Measurements from ENCODE around the gene TMEM238L. TPM values are rescaled to one million over a fixed set of nuclear protein-coding genes. Genes with fewer than 3 reads are reported as not detected.
A peak's percentile ranks its signal among the peaks of the same experiment; 100 is the strongest.

The TMEM238L gene
- total RNA-seq, 4 donors from 2014 or later = 0.22 TPM; not detected in 3

GRCh38 chr17:10755592-10756127 is 48.2 kb downstream of the TMEM238L start:
- in situ Hi-C loops (cut with MboI; ENCODE audit: low sequenced_read_pairs in 4 of 4) (no loop called here), intact Hi-C loops (cut with DNase I; ENCODE audit: low total_unique reads) (no loop called here)
- H3K27me3 ChIP-seq = no peaks in the 10 kb centered on the region
- TF ChIP-seq CTCF (IDR thresholded peaks at IDR 0.05 in 4 of 5, conservative IDR thresholded peaks at IDR 0.05 in 1 of 5) (no peak), POLR2A (IDR thresholded peaks at IDR 0.05) (no peak)
- H3K4me1 ChIP-seq = peaks cover 6 to 24% of the 10 kb centered on the region in 2 donors
- H3K27ac ChIP-seq = peak overlapping the region in 1 of 4 donors; percentile 78
- H3K4me3 ChIP-seq = no peak overlapping the region
- no peaks in the 10 kb centered on the region for H3K9me3 ChIP-seq
- no peaks in the 10 kb centered on the region for H3K36me3 ChIP-seq
- ATAC-seq (no peak), DNase-seq (no peak)

- no peaks in the 10 kb centered on the region for H3K36me3 ChIP-seq
- H3K9me3 ChIP-seq = no peaks in the 10 kb centered on the region
- DNase-seq = no peak
- no peak for ATAC-seq
- H3K4me1 ChIP-seq = peaks cover 6 to 24% of the 10 kb centered on the region in 2 donors
- H3K4me3 ChIP-seq = no peak overlapping the region
- in situ Hi-C loops (cut with MboI; ENCODE audit: low sequenced_read_pairs in 4 of 4) (no loop called here), intact Hi-C loops (cut with DNase I; ENCODE audit: low total_unique reads) (no loop called here)
- TF ChIP-seq CTCF (IDR thresholded peaks at IDR 0.05 in 4 of 5, conservative IDR thresholded peaks at IDR 0.05 in 1 of 5) (no peak), POLR2A (IDR thresholded peaks at IDR 0.05) (no peak)
- no peak overlapping the region for H3K27ac ChIP-seq
- H3K27me3 ChIP-seq = no peaks in the 10 kb centered on the region
Measured at GRCh38 chr17:10754861-10755591, 48.9 kb downstream of the TMEM238L start.

- in situ Hi-C loops (cut with MboI; ENCODE audit: low sequenced_read_pairs in 4 of 4) (no loop called here), intact Hi-C loops (cut with DNase I; ENCODE audit: low total_unique reads) (no loop called here)
- Histone ChIP-seq H3K36me3 (no peaks in the 10 kb centered on the region), H3K27ac (no peak overlapping the region), H3K27me3 (no peaks in the 10 kb centered on the region), H3K4me1 (peaks cover 6 to 24% of the 10 kb centered on the region in 2 donors), H3K4me3 (no peak overlapping the region), H3K9me3 (no peaks in the 10 kb centered on the region)
- ATAC-seq (no peak), DNase-seq (no peak)
- no peak for TF ChIP-seq CTCF (IDR thresholded peaks at IDR 0.05 in 4 of 5, conservative IDR thresholded peaks at IDR 0.05 in 1 of 5)
Measured at GRCh38 chr17:10754109-10754508, 49.8 kb downstream of the TMEM238L start.

GRCh38 chr17:10752696-10753095 is 51.2 kb downstream of the TMEM238L start:
- H3K4me1 ChIP-seq = peaks cover 6 to 18% of the 10 kb centered on the region in 2 donors
- no peak overlapping the region for H3K4me3 ChIP-seq
- no peak for ATAC-seq
- DNase-seq = no peak
- intact Hi-C loops (cut with DNase I; ENCODE audit: low total_unique reads) (no loop called here), in situ Hi-C loops (cut with MboI; ENCODE audit: low sequenced_read_pairs in 4 of 4) (no loop called here)
- H3K9me3 ChIP-seq = no peaks in the 10 kb centered on the region
- no peaks in the 10 kb centered on the region for H3K36me3 ChIP-seq
- TF ChIP-seq POLR2A (IDR thresholded peaks at IDR 0.05) = no peak
- no peak for TF ChIP-seq CTCF (IDR thresholded peaks at IDR 0.05 in 4 of 5, conservative IDR thresholded peaks at IDR 0.05 in 1 of 5)
- H3K27ac ChIP-seq = no peak overlapping the region
- H3K27me3 ChIP-seq = no peaks in the 10 kb centered on the region

Measured in gastrocnemius medialis (tissue), 4 donors.